ENCODE data around the gene KERA. TPM values are rescaled to one million over a fixed set of nuclear protein-coding genes. Genes with fewer than 3 reads are reported as not detected.

Gene KERA, protein sequence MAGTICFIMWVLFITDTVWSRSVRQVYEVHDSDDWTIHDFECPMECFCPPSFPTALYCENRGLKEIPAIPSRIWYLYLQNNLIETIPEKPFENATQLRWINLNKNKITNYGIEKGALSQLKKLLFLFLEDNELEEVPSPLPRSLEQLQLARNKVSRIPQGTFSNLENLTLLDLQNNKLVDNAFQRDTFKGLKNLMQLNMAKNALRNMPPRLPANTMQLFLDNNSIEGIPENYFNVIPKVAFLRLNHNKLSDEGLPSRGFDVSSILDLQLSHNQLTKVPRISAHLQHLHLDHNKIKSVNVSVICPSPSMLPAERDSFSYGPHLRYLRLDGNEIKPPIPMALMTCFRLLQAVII
- not detected for total RNA-seq
- polyA plus RNA-seq = not detected
- long read RNA-seq, donor 1 = 0 reads
- long read RNA-seq, donor 2 = 0 reads
- long read RNA-seq, donor 3 = 0 reads
- long read RNA-seq, donor 4 = 0 reads
- long read RNA-seq, donor 5 = 0 reads
- long read RNA-seq, donor 6 = 0 reads
- long read RNA-seq, donor 7, partial matches to known transcripts = 0 of 1 reads
- long read RNA-seq, donor 7, other reads (novel, unspliced or antisense) = 0 of 1 reads
- long read RNA-seq, donor 8 = 0 reads
- long read RNA-seq, donor 9 = 0 reads
- long read RNA-seq, donor 10 = 0 reads

- Histone ChIP-seq H3K27me3 (no peaks in the 10 kb centered on the region), H3K4me1 (replicated peaks in 1 of 2) (no peaks in the 10 kb centered on the region), H3K9me3 (replicated peaks in 1 of 3) (no peaks in the 10 kb centered on the region), H3K27ac (no peak within 1 kb of the TSS), H3K4me3 (no peak within 1 kb of the TSS), H3K36me3 (replicated peaks in 1 of 2) (no peaks in the 10 kb centered on the region)
- DNase-seq = no peak
- WGBS, 4 donors = 51 to 61% (median 53%) methylated on average over 8 to 9 of the region's 9 CpGs
- intact Hi-C loops (cut with DNase I) = no loop called here
- no peak for TF ChIP-seq POLR2A (IDR thresholded peaks at IDR 0.05)
- TF ChIP-seq, protein P1, sequence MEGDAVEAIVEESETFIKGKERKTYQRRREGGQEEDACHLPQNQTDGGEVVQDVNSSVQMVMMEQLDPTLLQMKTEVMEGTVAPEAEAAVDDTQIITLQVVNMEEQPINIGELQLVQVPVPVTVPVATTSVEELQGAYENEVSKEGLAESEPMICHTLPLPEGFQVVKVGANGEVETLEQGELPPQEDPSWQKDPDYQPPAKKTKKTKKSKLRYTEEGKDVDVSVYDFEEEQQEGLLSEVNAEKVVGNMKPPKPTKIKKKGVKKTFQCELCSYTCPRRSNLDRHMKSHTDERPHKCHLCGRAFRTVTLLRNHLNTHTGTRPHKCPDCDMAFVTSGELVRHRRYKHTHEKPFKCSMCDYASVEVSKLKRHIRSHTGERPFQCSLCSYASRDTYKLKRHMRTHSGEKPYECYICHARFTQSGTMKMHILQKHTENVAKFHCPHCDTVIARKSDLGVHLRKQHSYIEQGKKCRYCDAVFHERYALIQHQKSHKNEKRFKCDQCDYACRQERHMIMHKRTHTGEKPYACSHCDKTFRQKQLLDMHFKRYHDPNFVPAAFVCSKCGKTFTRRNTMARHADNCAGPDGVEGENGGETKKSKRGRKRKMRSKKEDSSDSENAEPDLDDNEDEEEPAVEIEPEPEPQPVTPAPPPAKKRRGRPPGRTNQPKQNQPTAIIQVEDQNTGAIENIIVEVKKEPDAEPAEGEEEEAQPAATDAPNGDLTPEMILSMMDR (IDR thresholded peaks at IDR 0.05) = no peak
These were observed at the start of gene KERA for GRCh38 chr12:91057368-91058165. KERA (minus strand) TSS chr12:91058024; CDS start chr12:91056281, 1,743 bp downstream.

DNA sequence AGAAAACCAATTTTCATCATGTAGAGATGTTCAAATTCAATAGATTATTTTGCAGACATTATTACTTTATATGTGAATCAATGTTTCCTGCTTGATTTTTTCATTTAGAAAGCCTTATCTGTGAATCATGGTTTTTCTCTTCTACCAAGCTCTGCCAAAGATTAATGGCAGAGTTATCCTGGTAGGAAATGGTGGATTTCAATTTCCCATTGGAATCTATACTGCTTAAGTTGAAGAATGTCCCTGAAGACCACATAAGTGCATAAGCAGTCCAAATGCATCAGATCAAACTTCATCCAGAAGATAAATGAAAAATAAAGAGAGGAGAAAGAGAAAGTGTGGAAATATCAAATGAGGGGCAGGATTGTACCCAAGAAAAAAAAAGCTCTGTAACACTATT is 48.5 kb upstream of the KERA start:
- Histone ChIP-seq H3K4me3 (peak overlapping the region in 1 of 4 donors; percentile 11), H3K27ac (no peak overlapping the region), H3K9me3 (replicated peaks in 1 of 3) (peaks cover 0 to 8% (median 0%) of the 10 kb centered on the region in 3 donors), H3K27me3 (no peaks in the 10 kb centered on the region), H3K36me3 (replicated peaks in 1 of 2) (no peaks in the 10 kb centered on the region), H3K4me1 (replicated peaks in 1 of 2) (no peaks in the 10 kb centered on the region)
- DNase-seq = no peak
- intact Hi-C loops (cut with DNase I) = no loop called here
- TF ChIP-seq POLR2A (IDR thresholded peaks at IDR 0.05) = no peak
- TF ChIP-seq, protein P1 (IDR thresholded peaks at IDR 0.05) = no peak

DNA sequence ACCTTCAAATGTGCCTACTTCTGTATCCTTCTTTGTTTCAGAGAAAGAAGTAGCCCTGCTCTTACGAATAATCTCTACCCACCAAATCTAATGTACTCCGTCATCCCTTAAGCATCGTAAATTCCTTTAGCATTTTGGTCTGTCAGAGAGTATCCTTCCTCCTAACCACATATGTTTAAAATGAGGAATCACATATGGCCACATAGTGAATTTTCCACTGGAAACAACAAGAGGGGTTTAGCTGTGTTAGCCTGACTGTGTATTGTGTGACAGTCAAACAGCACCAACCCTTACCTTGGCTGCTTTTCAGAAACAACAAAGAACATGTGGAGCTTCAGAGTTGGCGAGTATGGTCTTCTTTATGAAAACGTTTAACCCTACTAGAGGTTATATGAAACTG is 48.0 kb upstream of the KERA start:
- Histone ChIP-seq H3K27ac (no peak overlapping the region), H3K9me3 (replicated peaks in 1 of 3) (peaks cover 0 to 8% (median 0%) of the 10 kb centered on the region in 3 donors), H3K36me3 (replicated peaks in 1 of 2) (no peaks in the 10 kb centered on the region), H3K27me3 (no peaks in the 10 kb centered on the region), H3K4me3 (no peak overlapping the region), H3K4me1 (replicated peaks in 1 of 2) (no peaks in the 10 kb centered on the region)
- WGBS, 4 donors = 67 to 79% (median 75%) methylated on average over 5 of the region's 5 CpGs
- DNase-seq = no peak
- intact Hi-C loops (cut with DNase I) = no loop called here
- TF ChIP-seq, protein P1 (IDR thresholded peaks at IDR 0.05) = no peak
- no peak for TF ChIP-seq POLR2A (IDR thresholded peaks at IDR 0.05)
